ENCODE data around the gene FOCAD.

FOCAD gene

DNA sequence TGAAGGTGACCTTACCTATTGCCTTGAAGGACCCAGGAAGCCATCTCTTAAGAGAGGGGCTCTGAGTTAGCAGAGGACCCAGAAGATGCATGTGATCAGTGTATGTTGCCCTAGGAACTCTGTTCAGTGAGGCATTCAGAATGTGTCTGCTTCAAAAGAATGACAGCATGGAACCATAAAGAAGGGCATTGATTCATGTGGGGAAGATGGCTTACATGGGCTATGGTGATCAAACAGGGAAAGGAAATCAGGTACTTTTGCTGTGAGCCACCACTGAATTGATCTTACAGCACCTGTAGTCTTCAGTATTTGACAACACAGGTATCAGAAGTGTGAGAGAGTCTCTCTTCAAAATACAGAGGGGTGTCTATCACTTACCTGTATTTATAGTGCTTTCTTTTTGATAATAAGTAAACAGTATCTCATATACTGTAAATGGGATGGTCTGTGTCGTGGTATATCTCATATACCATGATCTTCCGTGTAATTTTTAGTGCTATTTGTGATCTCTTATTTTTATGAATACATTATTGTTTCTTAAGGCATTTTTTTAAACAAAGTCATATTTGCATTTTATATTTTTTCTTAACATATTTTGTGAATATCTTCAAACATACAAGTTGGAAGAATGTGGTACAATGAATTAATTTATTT is 57.0 kb downstream of the FOCAD start:
- no peak for DNase-seq

- DNase-seq = no peak
Observed at GRCh38 chr9:20742833-20743232, 58.8 kb downstream of the FOCAD start.

- peak; percentile 36 for DNase-seq
Observed at GRCh38 chr9:20744036-20744630, 60.1 kb downstream of the FOCAD start.

- DNase-seq = no peak
Observed at GRCh38 chr9:20746967-20747366, 62.9 kb downstream of the FOCAD start.

DNA sequence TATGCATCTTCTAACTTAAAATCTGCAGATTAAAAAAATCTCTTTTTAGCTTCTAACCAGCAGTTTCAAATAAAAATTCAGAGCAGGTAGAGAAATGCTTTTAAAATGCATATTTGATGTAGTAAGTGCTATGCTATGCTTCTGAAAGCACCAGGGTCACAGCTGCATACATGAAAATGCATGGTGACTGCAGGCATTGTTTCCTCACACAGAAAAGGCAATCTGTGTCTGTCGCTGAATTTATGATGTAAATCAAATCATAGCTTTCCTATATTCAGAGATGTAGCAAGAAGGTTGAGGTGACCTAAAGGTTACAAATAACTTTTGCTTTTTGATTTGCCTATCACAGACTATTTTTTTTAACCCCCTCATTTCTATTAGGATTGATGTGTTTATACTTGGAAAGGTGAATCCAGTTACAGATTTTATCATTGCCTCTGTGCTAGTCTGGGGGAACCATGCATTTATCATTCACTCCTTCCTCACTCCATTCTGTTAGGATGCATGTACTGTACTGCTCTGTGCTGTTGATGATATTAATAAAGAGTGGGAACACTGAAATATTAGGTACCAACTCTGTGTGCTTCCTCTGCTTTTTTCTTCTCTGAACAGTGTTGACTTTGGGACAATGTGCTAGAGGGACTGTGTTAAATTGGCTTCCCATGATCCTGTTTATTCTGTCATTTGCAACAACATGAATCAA is 65.6 kb downstream of the FOCAD start:
- no peak for DNase-seq

- no peak for DNase-seq
Observed at GRCh38 chr9:20753761-20754160, 69.7 kb downstream of the FOCAD start.

GRCh38 chr9:20754556-20754955 is 70.5 kb downstream of the FOCAD start:
- no peak for DNase-seq

DNA sequence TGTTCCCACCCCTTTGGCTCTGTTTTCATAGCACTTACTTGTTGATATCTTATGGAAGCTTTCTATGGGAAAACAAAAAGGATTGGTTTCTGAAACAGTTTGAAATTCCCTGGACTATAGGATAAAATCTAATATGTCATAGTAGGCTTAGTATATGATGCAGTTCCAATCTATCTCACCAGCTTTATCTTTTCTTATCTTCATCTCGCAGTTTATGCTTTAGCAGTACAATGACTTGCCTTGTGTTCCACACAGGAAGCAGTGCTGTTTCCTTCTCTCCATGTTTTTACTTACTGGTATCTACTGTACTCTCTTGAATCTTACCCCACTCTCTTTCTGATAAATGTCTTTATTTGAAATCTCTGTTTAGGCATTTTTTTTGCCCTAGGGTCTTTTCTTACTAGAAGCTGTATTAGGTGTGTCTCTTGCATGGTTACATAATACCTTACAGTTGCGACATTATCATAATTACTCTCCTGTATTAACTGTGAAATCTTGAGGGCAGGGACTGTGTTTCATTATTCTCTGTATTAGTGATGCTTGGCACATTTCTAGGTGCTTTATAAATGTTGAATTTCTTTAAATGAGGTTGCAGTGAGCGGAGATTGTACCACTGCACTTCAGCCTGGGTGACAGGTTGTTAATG is 76.3 kb downstream of the FOCAD start:
- DNase-seq = no peak

DNA sequence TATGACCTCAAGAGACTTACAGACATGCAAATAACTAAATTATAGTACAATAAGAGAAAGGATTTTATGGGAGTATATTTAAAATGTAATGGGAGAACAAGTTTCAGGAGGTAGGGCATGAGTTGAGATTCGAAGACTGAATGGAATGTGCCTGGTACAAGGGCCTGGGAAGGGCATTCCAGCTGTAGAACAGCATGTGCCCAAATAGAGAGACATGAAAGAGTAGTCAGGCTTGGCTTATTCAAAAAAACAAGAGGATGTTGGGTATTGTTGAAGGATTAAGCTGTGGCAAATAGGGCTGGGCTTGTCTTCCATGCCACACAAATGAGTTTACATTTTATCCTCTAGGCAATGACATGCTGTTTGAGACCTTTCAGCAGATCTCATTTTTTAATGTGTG is 86.9 kb downstream of the FOCAD start:
- DNase-seq = no peak

- no peak for DNase-seq
Observed at GRCh38 chr9:20771729-20772128, 87.7 kb downstream of the FOCAD start.

DNA sequence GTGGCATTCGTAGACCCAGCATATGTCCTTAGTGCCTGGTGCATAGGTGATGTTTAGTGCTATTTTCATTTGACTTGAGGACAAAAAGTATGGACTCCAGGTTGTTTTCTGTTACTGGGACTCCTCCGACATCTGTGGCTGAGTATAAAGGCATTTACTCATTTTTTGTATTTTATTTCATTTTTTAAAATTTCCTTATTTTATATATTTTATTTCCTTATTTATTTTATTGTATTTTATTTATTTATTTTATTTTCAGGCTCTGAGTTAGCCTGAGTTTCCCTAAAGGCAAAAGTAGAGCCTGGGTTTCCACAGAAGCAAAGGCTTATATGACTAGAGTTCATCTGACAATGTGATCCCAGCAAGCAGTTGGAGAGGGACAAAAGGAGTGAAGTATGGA is 91.6 kb downstream of the FOCAD start:
- DNase-seq = no peak

GRCh38 chr9:20781092-20781491 is 97.0 kb downstream of the FOCAD start:
- DNase-seq = no peak

DNA sequence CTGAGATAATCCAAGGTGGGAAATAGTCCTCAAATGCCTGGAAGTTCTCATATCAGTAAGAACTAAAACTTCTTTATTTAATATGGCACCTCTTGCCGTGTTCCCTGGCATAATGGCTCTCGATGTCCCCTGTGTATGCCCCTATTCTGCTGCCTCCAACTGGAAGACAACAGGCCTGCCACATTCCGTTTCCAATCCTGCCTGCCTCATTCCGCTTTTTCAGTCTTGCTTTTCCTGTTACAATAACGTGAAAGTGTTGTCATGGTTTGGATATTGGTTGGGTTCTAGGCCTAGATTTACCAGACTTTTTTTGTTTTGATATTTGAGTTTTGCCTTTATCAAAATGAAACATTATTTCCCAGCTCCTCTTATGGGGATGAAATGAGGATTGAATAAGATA is 98.2 kb downstream of the FOCAD start:
- DNase-seq = no peak

DNA sequence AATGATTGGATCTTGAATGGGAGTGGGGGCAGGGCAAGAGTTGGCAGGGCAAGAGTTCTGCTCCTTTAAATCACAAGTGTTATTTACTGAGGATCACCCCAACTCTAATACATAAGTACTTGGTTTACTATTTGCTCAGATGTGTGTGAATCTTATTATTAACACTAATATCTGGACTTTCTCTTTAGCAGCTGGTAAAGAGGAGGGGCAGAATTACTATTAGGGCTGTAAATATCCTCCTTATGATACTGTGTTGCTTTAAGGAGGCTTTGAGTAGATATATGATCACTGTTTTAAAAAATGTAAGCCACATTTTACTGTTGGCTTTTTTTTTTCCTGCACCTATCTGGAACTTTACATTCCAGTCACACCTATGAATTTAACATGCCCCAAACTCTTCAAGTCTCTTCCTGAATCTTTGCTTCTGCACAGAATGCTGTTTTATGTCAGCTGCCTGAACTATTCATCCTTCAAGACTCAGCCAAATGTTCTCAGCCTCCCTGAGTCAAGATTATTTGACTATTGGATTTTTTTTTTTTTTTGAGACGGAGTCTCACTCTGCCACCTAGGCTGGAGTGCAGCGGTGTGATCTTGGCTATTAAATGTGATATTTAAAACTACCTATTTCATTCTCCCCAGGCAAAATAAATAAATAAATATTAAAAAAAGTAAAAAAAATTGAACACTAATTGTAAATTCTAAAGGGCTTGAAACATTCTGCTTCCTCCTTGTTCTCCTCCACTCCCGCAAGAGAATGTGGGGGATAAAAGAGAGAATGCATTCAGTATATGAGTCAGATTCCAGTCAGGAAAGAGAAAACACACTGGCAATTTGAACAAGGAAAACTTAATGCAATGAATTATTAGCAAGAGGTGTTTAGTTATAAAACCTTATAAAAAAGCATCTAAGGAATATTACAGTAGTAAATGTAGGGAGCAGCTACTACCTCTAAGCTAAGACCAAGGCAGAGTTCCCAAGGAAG is 99.3 kb downstream of the FOCAD start:
- no peak for DNase-seq

DNA sequence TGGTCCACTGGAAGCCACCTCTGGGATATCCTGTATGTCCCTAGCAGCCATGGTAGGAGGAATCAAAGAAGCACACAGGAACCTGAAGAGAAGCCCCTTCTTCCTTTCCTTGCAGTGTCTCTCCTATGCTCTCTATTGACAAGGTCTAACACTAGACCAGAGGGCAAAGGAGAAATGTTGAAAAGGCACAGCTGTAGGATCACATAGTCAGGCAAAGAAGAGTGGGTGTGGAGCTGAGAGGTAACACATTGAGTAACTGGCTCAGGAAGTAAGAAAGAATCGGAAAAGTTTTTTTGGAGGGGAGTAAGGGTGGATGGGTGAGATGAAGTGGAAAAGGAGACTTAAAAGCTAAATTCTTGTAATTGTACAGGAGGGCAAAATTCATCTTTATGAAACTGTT is 100.1 kb downstream of the FOCAD start:
- no peak for DNase-seq

GRCh38 chr9:20786807-20787206 is 102.7 kb downstream of the FOCAD start:
- DNase-seq = no peak

GRCh38 chr9:20788526-20789451 is 104.7 kb downstream of the FOCAD start:
- DNase-seq = no peak

GRCh38 chr9:20790721-20791120 is 106.7 kb downstream of the FOCAD start:
- DNase-seq = no peak

GRCh38 chr9:20791682-20792081 is 107.6 kb downstream of the FOCAD start:
- DNase-seq = no peak

- peak; percentile 7 for DNase-seq
Observed at GRCh38 chr9:20804489-20805250, 120.6 kb downstream of the FOCAD start.

GRCh38 chr9:20805766-20806165 is 121.7 kb downstream of the FOCAD start:
- no peak for DNase-seq
